ENCODE data around the gene TMEM229B.
"Not testable (repeated sequence)": the region's sequence is repeated elsewhere in the genome, so short reads cannot be mapped to it uniquely, and the experiment has no call there.

TMEM229B gene

DNA sequence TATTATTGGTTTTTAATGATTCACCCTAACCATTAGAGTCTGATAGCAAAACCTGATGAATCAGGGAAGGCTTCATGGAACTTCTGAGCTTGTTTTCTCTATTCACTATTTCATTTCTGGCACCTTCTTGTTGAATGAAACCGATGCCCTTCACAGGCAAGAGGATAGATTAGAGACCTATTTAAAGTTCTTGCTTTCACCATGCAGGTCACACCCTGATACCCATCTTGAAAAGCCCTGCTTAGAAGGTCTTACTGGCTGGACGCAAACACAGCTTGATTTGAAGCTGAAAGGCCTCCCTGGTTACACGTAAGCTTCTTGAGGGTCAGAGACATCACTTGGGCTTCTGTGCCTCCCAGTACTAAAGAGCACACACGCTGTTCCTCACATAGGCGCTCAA lies 29.2 kb downstream of the TMEM229B start:
- DNase-seq (ENCODE audit: insufficient read length, low spot score) (no peak), FAIRE-seq (no peak)
- TF ChIP-seq, protein P1, sequence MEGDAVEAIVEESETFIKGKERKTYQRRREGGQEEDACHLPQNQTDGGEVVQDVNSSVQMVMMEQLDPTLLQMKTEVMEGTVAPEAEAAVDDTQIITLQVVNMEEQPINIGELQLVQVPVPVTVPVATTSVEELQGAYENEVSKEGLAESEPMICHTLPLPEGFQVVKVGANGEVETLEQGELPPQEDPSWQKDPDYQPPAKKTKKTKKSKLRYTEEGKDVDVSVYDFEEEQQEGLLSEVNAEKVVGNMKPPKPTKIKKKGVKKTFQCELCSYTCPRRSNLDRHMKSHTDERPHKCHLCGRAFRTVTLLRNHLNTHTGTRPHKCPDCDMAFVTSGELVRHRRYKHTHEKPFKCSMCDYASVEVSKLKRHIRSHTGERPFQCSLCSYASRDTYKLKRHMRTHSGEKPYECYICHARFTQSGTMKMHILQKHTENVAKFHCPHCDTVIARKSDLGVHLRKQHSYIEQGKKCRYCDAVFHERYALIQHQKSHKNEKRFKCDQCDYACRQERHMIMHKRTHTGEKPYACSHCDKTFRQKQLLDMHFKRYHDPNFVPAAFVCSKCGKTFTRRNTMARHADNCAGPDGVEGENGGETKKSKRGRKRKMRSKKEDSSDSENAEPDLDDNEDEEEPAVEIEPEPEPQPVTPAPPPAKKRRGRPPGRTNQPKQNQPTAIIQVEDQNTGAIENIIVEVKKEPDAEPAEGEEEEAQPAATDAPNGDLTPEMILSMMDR (IDR thresholded peaks at IDR 0.05; ENCODE audit: insufficient read depth, missing control alignments), result no peak

DNA sequence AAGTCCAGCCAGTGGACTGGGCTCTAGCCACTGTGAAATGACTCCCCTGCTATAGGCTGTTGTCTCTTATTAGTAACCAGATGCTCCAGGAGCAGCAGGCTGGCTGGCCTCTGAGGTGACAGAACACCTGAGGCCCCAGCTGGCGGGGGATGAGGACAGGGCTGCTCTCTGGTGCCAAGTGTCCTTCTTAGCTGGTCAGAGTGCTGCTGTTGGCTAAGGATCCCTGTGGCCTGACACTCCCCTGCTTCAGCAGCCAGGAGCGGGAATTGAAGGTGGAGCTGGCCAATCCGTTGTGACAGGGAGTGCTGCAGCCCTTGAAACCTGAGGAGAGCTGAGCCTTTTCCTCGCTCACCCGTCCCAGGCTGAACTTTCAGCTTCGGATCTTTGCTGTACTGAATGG lies 30.7 kb downstream of the TMEM229B start:
- FAIRE-seq, result no peak
- TF ChIP-seq, protein P1 (IDR thresholded peaks at IDR 0.05; ENCODE audit: insufficient read depth, missing control alignments), result no peak
- DNase-seq (ENCODE audit: insufficient read length, low spot score), result no peak

DNA sequence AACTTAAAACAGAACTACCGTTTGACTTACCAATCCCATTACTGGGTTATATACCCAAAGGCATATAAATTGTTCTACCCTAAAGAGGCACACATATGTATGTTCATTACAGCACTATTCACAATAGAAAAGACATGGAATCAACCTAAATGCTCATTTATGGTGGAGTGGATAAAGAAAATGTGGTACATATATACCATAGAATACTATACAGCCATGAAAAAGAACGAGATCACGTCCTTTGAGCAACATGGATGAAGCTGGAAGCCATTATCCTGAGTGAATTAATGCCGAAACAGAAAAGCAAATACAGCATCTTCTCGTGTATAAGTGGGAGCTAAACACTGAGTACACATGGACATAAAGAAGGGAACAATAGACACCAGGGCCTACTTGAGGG lies 31.8 kb downstream of the TMEM229B start:
- DNase-seq (ENCODE audit: insufficient read length, low spot score), result no peak
- TF ChIP-seq, protein P1 (IDR thresholded peaks at IDR 0.05; ENCODE audit: insufficient read depth, missing control alignments), result no peak
- no peak for FAIRE-seq

DNA sequence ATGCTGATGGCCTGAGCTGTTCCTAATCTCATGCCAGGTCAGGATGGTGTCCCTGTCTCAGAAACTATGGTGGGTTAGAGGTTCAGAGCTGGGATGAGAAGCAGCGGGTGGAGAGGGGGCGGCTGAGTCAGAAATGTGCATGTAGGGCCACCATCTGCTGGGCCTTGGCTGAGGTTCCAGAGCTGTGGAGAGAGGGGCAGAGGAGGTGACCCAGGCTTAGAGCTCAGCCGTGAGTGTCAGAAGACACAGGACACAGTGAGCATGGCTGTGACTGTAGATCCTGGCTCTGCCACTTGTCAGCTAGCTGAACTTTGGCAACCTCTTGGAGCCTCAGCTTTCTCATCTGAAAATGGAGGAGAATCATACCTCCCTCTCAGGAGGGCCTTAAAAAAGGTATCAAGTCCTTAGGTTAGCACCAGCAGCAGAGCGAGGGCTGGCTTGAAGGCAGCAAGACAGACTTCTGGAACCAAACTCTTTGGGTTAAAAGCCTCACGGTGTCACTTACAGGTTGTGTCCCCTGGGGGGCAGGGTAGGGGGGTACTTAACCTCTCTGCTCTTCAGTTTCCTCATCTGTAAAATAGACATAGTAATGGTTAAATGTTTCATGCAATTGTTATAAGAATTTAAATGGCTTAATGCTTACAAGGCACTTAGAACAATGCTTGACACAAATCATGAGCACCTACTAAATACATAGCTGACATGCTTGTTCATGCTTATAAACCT lies 34.8 kb downstream of the TMEM229B start:
- DNase-seq (ENCODE audit: insufficient read length, low spot score) (no peak), FAIRE-seq (no peak)
- TF ChIP-seq, protein P1 (IDR thresholded peaks at IDR 0.05; ENCODE audit: insufficient read depth, missing control alignments), result no peak

DNA sequence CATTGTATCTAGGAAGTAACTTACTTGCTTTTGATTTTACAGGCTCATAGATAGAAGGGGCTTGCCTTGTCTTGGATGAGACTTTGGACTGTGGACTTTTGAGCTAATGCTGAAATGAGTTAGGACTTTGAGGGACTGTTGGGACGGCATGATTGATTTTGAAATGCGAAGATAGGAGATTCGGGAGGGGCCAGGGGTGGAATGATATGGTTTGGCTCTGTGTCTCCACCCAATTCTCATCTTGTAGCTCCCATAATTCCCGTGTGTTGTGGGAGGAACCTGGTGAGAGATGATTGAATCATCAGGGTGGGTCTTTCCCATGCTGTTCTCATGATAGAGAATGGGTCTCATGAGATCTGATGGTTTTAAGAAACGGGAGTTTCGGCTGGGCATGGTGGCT lies 36.9 kb downstream of the TMEM229B start:
- not testable (repeated sequence) for FAIRE-seq; DNase-seq (ENCODE audit: insufficient read length, low spot score)

DNA sequence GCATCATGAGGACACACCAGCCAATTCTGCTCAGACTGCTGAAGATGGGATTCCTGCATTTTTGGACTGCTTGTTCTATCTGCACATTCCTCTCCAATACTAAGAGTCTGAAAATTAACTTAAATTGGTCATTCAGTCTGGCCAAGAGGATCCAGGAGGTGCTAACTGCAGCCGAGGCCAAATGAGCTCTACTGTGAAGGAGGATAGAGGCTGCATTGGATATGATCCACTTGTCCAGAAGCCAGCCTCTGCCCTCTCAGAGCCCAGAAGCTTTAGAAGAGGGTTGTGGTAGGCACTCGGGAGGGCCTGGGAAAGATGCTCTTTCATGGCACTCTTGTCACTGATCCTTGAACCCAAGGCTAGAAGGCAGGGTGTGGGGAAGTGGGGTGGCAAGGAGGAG lies 39.4 kb downstream of the TMEM229B start:
- DNase-seq (ENCODE audit: insufficient read length, low spot score) (no peak), FAIRE-seq (no peak)
- TF ChIP-seq, protein P1 (IDR thresholded peaks at IDR 0.05; ENCODE audit: insufficient read depth, missing control alignments), result no peak

DNA sequence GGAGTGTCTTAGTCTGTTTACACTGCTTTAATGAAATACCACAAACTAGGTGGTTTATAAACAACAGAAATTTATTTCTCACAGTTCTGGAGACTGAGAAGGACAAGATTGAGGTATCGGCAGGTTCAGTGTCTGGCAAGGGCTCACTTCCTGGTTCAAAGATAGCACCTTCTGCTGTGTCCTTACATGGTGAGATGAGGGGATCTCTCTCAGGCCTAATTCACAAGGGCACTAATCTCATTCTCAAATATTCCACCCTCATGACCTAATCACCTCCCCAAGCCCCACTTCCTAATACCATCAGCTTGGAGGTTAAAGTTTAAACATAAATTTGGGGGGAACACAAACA lies 41.5 kb downstream of the TMEM229B start:
- DNase-seq (ENCODE audit: insufficient read length, low spot score), result no peak
- FAIRE-seq, result no peak

More for the DNA sequence above, 41.5 kb downstream of the TMEM229B start:
- TF ChIP-seq, protein P1 (IDR thresholded peaks at IDR 0.05; ENCODE audit: insufficient read depth, missing control alignments), result no peak
